Astrocyte of the hippocampus (primary cell): ENCODE measurements around the gene VTI1B.
A peak's percentile ranks its signal among the peaks of the same experiment; 100 is the strongest.
"Not testable (repeated sequence)": the region's sequence is repeated elsewhere in the genome, so short reads cannot be mapped to it uniquely, and the experiment has no call there.

Experiments used
- DNase-seq: peaks from one replicate; pipeline ENCODE4 v3.0.0; 2011; ENCODE audit warnings: low read depth, low spot score

The VTI1B gene

DNA sequence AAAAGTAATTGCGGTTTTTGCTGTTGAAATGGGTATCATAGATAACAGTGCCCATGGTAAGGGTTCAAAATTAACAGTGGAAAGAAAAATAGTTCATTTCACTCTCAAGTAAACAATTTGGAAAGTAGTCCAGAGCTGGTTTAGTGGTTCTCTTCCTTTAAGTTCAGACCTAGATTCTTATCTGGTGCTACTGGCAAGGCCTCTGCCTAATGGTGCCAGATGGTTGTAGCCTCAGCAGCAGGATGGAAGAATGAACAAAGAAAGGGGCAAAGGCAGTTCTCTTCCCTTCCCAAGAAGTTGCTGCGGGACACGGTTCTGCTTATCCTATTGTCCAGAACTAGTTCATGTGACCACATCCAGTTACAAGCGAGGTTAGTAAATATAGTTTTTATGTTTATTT lies 44.2 kb downstream of the VTI1B start:
- no peak for DNase-seq

DNA sequence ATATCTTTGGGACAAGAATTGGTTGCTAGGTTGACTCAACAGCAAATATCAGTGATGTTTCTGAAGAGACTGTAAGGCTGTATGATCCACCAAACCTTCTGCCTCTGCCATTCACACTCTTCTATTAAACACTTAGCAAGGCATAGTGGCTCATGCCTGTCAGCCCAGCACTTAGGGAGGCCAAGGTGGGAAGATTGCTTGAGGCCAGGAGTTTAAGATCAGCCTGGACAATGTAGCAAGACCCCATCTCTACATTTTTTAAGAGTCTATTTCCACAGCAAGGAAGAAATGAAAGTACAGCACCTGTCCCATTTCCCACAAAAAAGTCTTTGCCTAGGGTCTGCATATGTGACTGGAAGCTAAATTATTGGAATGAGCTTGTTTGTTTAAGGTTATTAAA lies 46.9 kb downstream of the VTI1B start:
- DNase-seq = no peak

DNA sequence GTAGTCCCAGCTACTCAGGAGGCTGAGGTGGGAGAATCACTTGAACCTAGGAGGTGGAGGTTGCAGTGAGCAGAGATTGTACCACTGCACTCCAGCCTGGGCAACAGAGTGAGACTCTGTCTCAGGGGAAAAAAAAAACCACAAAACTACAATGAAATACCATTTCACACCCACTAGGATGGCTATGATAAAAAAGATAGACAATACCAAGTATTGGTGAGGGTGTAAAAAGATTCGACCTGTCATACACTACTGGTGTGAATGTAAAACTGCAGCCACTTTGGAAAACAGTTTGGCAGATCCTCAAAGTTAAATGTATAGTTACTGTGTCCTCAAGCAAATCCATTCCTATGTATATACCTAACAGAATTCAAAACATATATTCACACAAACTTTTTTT lies 48.3 kb downstream of the VTI1B start:
- not testable (repeated sequence) for DNase-seq

DNA sequence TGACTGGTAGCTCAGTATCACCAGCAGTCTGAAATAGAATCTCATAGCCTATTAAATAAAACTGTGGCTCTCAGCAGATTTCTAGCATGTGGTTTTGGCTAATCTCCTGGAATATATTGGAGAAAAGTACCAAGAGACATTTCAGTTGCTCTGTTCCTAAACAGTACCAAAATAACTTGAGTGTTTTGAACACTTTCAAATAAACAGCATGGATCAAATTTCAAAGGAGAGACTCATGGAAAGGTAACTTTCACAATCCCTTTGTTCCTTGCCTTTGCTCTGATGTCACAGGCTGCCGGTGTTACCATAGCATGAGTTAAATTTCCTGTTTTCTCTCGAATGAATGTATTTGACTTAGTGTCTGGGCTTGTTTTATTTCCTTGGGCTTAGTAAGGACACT lies 51.3 kb downstream of the VTI1B start:
- DNase-seq = peak; percentile 64

DNA sequence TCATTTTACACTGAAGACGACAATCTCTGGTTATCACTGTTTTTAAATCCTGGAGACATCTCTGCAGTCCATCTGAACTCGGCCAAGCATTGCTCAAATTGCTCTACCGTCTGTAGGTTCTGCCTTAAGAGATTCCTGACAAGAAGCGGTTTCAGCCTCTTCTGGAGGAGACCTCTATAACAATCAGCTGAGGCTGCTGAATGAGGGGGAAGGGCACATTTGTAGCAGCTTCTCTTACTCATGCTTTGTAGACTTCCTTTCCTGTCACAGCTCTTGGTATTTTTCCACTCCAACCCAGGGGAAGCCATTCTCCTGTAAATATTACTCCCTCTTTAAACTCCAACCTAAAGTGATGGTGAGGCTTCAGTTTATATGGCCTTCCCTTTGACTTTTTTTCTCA lies 51.8 kb downstream of the VTI1B start:
- peak; percentile 78 for DNase-seq

DNA sequence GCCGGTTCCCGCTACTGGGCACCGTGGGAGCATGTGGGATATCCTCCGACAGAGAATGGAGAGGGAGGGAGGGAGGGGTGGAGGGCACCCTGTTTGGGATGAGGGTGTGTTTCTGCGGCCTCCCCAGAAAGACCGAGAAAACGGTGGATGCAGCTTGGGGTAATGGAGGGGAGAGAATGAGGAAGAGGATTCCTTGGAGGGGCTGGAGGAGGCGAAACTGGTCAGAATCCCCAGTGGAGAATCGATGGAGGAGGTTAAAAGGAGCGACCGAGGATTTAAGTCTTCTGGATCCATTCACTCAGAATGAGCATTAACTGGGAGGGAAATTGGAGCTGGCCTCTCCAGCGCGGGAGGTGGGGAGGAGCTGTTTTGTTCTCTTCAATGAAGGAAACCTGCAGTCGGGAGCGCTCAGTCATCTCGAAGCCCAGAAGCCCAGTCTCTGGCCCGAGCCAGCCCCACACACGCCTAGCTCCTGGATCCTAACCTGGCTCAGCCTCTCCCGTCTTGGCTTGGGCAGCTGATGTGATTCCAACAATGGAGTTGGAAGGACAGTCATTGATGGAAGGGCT lies 54.1 kb downstream of the VTI1B start:
- peak; percentile 27 for DNase-seq

DNA sequence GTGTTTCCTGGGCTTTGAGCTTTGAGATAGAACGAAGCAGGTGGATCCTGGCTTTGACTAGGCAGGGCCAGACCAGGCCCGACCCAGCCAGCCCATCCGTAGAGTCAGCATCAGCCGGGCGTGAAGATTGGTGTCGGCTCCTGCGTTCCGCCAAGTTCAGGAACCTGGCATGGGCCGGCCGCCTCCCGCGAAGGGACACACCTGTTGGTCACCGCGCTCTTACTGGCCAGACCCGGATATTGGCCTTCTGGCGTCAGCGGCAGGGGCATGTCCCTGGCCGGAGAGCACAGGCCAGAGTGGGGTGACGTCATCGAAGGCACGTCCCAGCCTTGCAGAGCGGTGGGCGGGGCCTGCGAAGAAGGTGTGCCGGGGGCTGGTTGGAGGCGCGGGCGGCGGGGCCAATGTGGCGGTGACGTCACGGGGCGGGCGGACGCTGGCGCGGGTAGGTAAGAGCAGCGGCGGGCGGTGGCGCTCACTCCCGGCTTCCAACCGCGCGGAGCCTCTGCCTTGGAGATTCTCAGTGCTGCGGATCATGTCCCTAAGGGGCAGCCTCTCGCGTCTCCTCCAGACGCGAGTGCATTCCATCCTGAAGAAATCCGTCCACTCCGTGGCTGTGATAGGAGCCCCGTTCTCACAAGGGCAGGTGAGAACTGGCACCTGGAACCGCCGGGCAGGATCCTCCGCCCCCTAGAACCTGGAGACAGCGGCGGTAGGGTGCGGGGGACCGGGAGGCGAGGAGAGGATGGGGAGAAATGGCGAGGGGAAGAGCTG lies 54.8 kb downstream of the VTI1B start, which contains the start of gene ARG2:
TSS of gene ARG2 (plus strand) at position 475 of the 771 bp plus-strand sequence. CDS start at position 533, 58 bp downstream.
- DNase-seq = peak; percentile 97

DNA sequence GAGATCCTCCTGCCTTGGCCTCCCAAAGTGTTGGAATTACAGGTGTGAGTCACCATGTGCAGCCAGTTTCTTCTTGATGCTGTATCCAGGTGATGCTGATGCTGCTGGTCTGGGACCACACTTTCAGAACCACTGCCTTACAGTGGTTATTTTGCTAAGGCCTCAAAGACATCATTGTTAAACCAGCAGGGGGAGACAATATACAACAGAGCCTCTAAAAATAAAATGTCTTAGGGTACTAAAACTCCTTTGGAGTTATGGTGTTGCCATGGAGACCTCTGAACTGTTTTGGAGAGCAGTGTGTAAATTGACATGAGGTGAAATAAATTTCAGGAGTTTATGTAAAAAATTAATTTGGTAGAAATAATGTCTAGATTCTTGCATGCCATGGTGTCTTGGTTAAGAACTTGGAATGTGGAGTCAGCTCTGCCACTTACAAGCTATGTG lies 55.8 kb downstream of the VTI1B start:
- peak; percentile 82 for DNase-seq

DNA sequence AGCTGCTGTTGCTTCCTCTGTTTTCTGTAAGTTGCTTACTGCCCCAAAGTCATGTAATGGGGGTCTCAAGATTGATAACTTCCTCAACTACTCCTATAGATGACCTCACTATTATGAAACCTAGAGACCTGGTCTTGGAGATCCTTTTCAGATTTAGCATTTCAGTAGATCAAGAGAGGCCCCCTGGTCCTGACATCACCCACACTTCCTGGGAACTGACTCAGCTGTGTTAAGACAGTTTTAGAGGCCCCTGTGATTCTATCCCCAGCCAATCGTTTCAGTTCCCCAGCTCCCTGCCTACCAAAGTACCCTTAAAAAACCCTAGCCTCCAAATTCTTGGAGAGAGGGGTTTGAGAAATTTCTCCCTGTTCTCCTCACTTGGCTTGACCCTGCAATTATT lies 63.9 kb downstream of the VTI1B start:
- DNase-seq = no peak

DNA sequence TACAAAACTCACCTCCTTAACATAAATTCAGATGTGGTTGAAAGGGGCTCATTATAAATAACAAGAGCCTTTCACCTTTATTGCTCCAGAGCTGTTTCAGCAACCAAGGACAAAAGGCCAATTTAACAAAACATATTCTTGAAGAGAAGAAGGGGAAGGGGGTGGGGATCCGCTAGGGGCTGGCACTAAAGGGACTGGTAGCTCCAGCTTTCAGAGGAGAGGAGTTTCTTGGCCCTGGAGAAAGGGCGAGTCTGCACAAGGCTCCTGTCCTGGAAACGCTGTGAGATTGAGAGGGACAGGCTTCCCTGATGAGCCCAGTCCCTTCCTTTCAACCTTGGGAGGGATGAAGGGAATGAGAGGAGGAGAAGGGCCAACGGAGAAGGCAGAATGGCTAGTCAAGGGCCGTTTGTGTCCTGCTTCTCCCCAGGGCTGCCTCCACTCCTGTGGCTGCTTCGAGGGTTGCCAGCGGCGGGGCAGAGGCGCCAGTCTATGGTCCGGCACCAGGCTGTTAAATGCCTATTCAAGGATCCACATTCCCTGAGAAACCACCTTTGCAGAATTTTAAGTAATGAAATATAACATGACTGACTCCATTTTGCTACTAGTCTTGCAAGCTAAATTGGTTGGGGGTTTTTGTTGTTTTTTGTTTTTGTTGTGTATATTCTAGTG lies 64.7 kb downstream of the VTI1B start:
- DNase-seq = no peak

DNA sequence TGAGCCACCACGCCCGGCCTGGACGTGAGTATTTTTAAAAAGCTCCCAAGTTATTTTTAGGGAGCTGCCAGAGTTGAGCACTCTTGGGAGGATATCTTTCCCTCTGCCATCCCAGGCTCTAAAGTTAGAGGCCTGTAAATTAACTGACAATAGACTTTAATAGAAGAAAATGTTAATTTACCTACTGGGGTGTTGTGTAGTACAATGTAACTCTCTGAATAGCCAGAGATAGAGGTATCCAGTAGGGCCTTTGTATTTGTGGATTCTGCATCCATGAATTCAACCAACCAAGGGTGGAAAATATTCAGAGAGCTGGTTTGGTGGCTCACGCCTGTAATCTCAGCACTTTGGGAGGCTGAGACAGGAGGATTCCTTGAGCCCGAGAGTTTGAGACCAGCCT lies 66.8 kb downstream of the VTI1B start:
- no peak for DNase-seq

DNA sequence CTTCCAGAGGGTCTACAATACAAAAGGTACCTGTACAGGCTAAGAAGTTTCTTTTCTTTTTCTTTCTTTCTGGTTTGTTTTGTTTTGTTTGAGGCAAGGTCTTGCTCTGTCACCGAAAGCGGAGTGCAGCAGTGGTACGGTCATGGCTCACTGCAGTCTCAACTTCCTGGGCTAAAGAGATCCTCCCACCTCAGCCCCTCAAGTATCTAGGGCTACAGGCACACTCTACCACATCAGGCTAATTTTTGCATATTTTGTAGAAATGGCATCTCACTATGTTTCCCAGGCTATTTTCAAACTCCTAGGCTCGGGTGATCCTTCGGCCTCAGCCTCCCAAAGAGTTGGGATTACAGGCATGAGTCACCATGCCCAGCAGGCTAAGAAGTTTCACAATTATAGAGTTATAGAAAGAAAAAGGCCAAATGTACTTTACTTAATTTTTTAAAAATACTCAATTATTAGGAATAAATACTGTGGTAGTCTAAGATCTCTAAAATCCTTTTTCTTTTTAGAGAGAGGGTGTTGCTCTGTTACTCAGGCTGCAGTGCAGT lies 71.4 kb downstream of the VTI1B start:
- no peak for DNase-seq

DNA sequence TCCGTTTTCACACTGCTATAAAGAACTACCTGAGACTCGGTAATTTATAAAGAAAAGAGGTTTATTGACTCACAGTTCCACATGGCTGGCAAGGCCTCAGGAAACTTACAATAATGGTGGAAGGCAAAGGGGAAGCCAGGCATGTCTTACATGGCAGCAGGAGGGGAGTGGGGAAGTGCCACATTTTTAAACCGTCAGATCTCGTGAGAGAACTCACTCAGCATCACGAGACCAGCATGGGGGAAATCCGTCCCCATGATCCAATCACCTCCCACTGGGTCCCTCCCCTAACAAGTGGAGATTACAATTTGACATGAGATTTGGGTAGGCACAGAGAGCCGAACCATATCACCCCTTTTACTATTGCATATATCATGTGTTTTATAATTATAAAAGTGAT lies 72.4 kb downstream of the VTI1B start:
- no peak for DNase-seq

DNA sequence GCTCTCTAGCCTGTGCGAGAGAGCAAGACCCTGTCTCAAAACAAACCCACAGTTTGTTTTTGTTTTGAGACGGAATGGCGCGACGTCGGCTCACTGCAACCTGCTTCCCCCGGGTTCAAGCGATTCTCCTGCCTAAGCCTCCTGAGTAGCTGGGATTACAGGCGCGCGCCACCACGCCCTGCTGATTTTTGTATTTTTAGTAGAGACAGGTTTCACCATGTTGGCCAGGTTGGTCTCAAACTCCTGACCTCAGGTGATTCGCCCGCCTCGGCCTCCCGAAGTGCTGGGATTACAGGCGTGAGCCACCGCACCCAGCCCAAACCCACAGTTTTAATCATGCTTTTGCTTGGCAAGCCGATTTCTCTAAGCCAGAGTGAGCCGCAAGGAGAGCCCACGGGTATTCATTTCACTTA lies 73.9 kb downstream of the VTI1B start:
- not testable (repeated sequence) for DNase-seq

DNA sequence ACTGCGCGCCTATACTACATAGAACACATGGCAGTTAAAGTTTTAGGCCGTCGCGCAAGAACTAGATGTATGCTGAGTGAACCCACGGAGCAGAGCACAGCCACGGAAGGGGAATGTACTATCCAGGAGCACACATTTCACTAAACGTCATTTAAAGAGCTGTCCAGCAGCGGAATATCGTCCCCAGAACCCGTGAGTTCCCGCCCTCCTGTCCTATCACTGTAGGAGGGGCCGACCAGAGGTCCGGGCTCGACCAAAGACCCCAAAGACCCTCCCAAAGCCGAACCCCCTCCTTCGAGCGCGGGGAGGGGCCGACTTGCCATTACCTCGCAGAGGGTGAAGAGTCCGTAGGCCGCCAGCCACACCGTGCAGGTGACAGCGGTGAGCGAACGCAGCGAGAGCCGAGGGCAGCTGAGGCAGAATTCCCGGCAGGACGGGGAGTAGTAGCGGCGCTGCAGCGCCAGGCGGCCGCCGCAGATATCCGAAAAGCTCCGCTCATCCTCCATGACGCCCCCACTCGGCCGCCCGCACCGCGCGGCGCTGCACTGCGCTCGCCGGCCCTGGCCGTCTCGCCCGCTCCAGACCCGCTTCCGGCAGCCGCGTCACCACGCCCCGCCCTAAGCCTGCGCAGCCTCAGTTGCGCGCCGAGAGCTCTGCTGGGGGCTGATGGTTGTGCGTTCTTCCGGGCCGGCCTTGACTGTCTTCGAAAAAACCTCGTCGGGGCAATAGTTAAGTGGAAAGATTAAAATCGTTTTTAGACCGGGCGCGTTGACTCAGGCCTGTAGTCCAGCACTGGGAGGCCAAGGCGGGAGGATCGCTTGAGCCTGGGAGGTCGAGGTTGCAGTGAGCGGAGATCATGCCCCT lies 74.5 kb downstream of the VTI1B start, which contains the start of gene PIGH:
TSS of gene PIGH (minus strand) at position 571 of the 864 bp plus-strand sequence. CDS start at position 506, 65 bp downstream.
- peak; percentile 95 for DNase-seq
